ENCODE measurements around the gene EXOC8. TPM values are rescaled to one million over a fixed set of nuclear protein-coding genes. Genes with fewer than 3 reads are reported as not detected.

Gene EXOC8
- total and polyA plus RNA-seq, 2 of the 13 experiments (the other 11 are each of a cell fraction or from before 2014, with no cell fraction given), result 2.1 to 7.9 TPM

DNA sequence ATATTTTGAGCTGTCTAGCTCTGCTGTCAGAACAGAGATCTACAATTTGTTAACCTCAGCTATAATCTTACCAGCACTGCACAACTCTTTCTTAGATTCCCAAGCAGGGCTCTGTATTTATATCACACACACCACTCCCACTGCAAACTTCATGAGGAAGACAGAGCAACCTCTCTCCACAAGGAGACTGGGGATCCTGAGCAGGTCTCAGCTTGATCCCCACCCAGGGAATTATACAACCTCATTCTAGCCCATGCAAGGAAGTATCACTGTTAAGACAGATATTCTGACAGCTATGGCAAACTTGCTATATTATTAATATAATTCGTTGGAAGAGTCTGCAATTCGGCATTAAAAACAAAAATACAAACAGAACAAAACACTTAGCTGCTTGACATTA lies 44.1 kb upstream of the EXOC8 start:
- Histone ChIP-seq H3K4me2 (ENCODE audit: low read depth, low read length) (no peak overlapping the region), H3K9ac (ENCODE audit: insufficient read depth, low read depth, low read length) (no peak overlapping the region), H4K20me1 (ENCODE audit: insufficient read depth, low read length) (peaks cover 79% of the 10 kb centered on the region), H3K36me3 (replicated peaks in 1 of 2; ENCODE audit: control insufficient read depth in 1 of 2, insufficient read depth in 2 of 2, low read length in 2 of 2) (peaks cover 2 to 26% of the 10 kb centered on the region in 2 experiments; a peak in 4 of 5 replicates), H3K4me3 (replicated peaks in 1 of 3; ENCODE audit: insufficient read depth in 1 of 3, low read depth in 2 of 3, low read length in 3 of 3) (no peak overlapping the region), H3K9me3 (ENCODE audit: low read length) (no peaks in the 10 kb centered on the region), H3K27me3 (ENCODE audit: control insufficient read depth in 1 of 2, insufficient read depth in 2 of 2, low read length in 2 of 2) (no peaks in the 10 kb centered on the region), H3K27ac (ENCODE audit: extremely low read length, insufficient read depth, low read length) (no peak overlapping the region), H3K79me2 (ENCODE audit: insufficient read depth, low read length) (peaks cover 99% of the 10 kb centered on the region), H3K4me1 (ENCODE audit: insufficient read depth, low read length) (peaks cover 46% of the 10 kb centered on the region), H2AFZ (ENCODE audit: low read length) (no peak overlapping the region)
- CTCF ChIA-PET (ENCODE audit: low intra/inter-chr PET ratio, low total read pairs), result no interaction called here
- ATAC-seq, result no peak
- WGBS (ENCODE audit: low lambda C conversion rate), result 93% methylated on average over 2 of the region's 2 CpGs
- in situ Hi-C loops (cut with HindIII; ENCODE audit: extremely low pct_ligation_motif_present, low pct_unique_long_range_greater_than_20kb) (no loop called here), intact Hi-C loops (cut with micrococcal nuclease; ENCODE audit: unreplicated experiment) (loop anchor here (5.0 kb wide), 1 partner anchor 36 kb away; no protein-coding TSS in a partner anchor)
- POLR2A ChIA-PET, result interaction anchor here (0.6 kb wide), 1 partner anchor 11 kb away, joined by 4 read pairs; no protein-coding TSS in a partner anchor
- no TSS peak for BruUV-seq (replicated peaks)
- no peak for DNase-seq (ENCODE audit: low spot score)
- TF ChIP-seq ZNF644 (CRISPR knock-in tag; IDR thresholded peaks at IDR 0.05; ENCODE audit: low read depth) (no peak), FOXC1 (CRISPR knock-in tag; IDR thresholded peaks at IDR 0.05; ENCODE audit: borderline replicate concordance) (no peak), ZFX (CRISPR knock-in tag; IDR thresholded peaks at IDR 0.05; ENCODE audit: low read depth) (no peak), ZFP41 (CRISPR knock-in tag; IDR thresholded peaks at IDR 0.05; ENCODE audit: borderline replicate concordance) (no peak), KDM1A (CRISPR knock-in tag; IDR thresholded peaks at IDR 0.05) (no peak), KDM2A (CRISPR knock-in tag; IDR thresholded peaks at IDR 0.05; ENCODE audit: borderline replicate concordance, low read depth) (no peak), TAF15 (IDR thresholded peaks at IDR 0.05; ENCODE audit: low read depth, low read length, poor library complexity, severe bottlenecking) (no peak), NBN (conservative IDR thresholded peaks at IDR 0.05) (no peak), SNRNP70 (IDR thresholded peaks at IDR 0.05; ENCODE audit: low read depth, low read length) (no peak), ZNF331 (CRISPR knock-in tag; IDR thresholded peaks at IDR 0.05) (no peak), KAT7 (CRISPR knock-in tag; IDR thresholded peaks at IDR 0.05; ENCODE audit: borderline replicate concordance) (no peak), ATAD3A (CRISPR knock-in tag; IDR thresholded peaks at IDR 0.05) (no peak), SOX5 (CRISPR knock-in tag; IDR thresholded peaks at IDR 0.05; ENCODE audit: borderline replicate concordance) (no peak), DNMT1 (CRISPR knock-in tag; IDR thresholded peaks at IDR 0.05) (no peak), NKX3-1 (CRISPR knock-in tag; IDR thresholded peaks at IDR 0.05) (no peak)
- TF ChIP-seq, protein P1, sequence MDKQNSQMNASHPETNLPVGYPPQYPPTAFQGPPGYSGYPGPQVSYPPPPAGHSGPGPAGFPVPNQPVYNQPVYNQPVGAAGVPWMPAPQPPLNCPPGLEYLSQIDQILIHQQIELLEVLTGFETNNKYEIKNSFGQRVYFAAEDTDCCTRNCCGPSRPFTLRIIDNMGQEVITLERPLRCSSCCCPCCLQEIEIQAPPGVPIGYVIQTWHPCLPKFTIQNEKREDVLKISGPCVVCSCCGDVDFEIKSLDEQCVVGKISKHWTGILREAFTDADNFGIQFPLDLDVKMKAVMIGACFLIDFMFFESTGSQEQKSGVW (CRISPR knock-in tag; IDR thresholded peaks at IDR 0.05; ENCODE audit: borderline replicate concordance), result no peak
- FAIRE-seq, result no peak

Measured in HepG2 (cell line).